GM23338 (cell line): ENCODE measurements around the gene PROZ. TPM values are rescaled to one million over a fixed set of nuclear protein-coding genes. Genes with fewer than 3 reads are reported as not detected.

ENCODE experiments used
- ATAC-seq: fragments of 200-7000 bp; cut with Tn5 transposase; 3 replicates; pipeline ENCODE4 v1.9.1; 2020
- DNase-seq: peaks from one replicate; pipeline ENCODE4 v3.0.0-alpha.2; 2015; ENCODE audit warnings: low spot score
- H2AFZ ChIP-seq: fragments of 200-600 bp; sonication (generic); 2 replicates; pipeline ENCODE4 v1.8.0; 2016; ENCODE audit warnings: antibody characterized with exemption, mild to moderate bottlenecking, moderate library complexity
- H3F3A ChIP-seq: fragments of 200-600 bp; sonication (generic); replicated peaks from 2 replicates; pipeline ENCODE4 v1.8.0; 2017; ENCODE audit warnings: antibody characterized with exemption, mixed run types, low read depth
- H3K27ac ChIP-seq: fragments of 200-600 bp; sonication (generic); 2 replicates; pipeline ENCODE4 v1.6.1; 2016; ENCODE audit warnings: low read depth
- H3K27me3 ChIP-seq: fragments of 200-600 bp; sonication (generic); 2 replicates; pipeline ENCODE4 v1.8.0; 2016; ENCODE audit warnings: mild to moderate bottlenecking, mixed run types, moderate library complexity; ENCODE audit not compliant: insufficient read depth
- H3K36me3 ChIP-seq: fragments of 200-600 bp; sonication (generic); 2 replicates; pipeline ENCODE4 v1.8.0; 2016; ENCODE audit warnings: mild to moderate bottlenecking; ENCODE audit not compliant: insufficient read depth
- H3K4me1 ChIP-seq: fragments of 200-600 bp; sonication (generic); 2 replicates; pipeline ENCODE4 v1.8.0; 2016; ENCODE audit warnings: mild to moderate bottlenecking, moderate library complexity; ENCODE audit not compliant: insufficient read depth
- H3K4me2 ChIP-seq: fragments of 200-600 bp; sonication (generic); 2 replicates; pipeline ENCODE4 v1.7.1; 2017; ENCODE audit warnings: mixed run types
- H3K4me3 ChIP-seq: fragments of 200-600 bp; sonication (generic); 2 replicates; pipeline ENCODE4 v1.6.1; 2016; ENCODE audit warnings: mixed run types
- H3K79me2 ChIP-seq: fragments of 200-600 bp; sonication (generic); replicated peaks from 2 replicates; pipeline ENCODE4 v1.8.0; 2017; ENCODE audit warnings: mild to moderate bottlenecking; ENCODE audit not compliant: insufficient read depth
- H3K9me2 ChIP-seq: fragments of 200-600 bp; sonication (generic); 2 replicates; pipeline ENCODE4 v1.8.0; 2017; ENCODE audit not compliant: insufficient read depth
- H4K20me1 ChIP-seq: fragments of 200-600 bp; sonication (generic); replicated peaks from 2 replicates; pipeline ENCODE4 v1.8.0; 2017; ENCODE audit warnings: mild to moderate bottlenecking; ENCODE audit not compliant: insufficient read depth
- H3K27ac Mint-ChIP-seq: 2 replicates; pipeline ENCODE4 v1.8.0; 2020; ENCODE audit warnings: inconsistent platforms, mild to moderate bottlenecking, moderate library complexity, mixed read lengths
- H3K27me3 Mint-ChIP-seq: 3 replicates; pipeline ENCODE4 v1.8.0; 2022; ENCODE audit warnings: low read depth, mild to moderate bottlenecking, moderate library complexity, mixed read lengths, inconsistent platforms; ENCODE audit not compliant: insufficient read depth, poor library complexity
- H3K36me3 Mint-ChIP-seq: 3 replicates; pipeline ENCODE4 v1.8.0; 2021; ENCODE audit warnings: low read depth, mild to moderate bottlenecking, inconsistent platforms, moderate library complexity, mixed read lengths
- H3K4me1 Mint-ChIP-seq: 3 replicates; pipeline ENCODE4 v1.8.0; 2020; ENCODE audit warnings: mild to moderate bottlenecking, inconsistent platforms, mixed read lengths
- H3K4me3 Mint-ChIP-seq: 3 replicates; pipeline ENCODE4 v1.8.0; 2021; ENCODE audit warnings: moderate library complexity, mild to moderate bottlenecking, inconsistent platforms, mixed read lengths
- H3K9me3 Mint-ChIP-seq: 3 replicates; pipeline ENCODE4 v1.8.0; 2020; ENCODE audit warnings: moderate library complexity, mild to moderate bottlenecking, inconsistent platforms, mixed read lengths
- CREB1 ChIP-seq: fragments of 250-450 bp; sonication (Bioruptor Pico); IDR thresholded peaks from 2 replicates; pipeline ENCODE4 v1.5.0; 2020; ENCODE audit warnings: low read depth, mild to moderate bottlenecking, moderate library complexity
- EZH2 ChIP-seq: fragments of 200-600 bp; sonication (generic); IDR thresholded peaks from one replicate; pipeline ENCODE4 v1.8.0; 2017; ENCODE audit warnings: antibody characterized with exemption, mild to moderate bottlenecking, low read depth; ENCODE audit not compliant: unreplicated experiment
- JUNB ChIP-seq: IDR thresholded peaks from one replicate; pipeline ENCODE4 v1.6.1; 2016; ENCODE audit warnings: antibody characterized with exemption; ENCODE audit not compliant: unreplicated experiment
- NANOG ChIP-seq: IDR thresholded peaks from 2 replicates; pipeline ENCODE4 v1.6.1; 2016; ENCODE audit warnings: antibody characterized with exemption, borderline replicate concordance
- POLR2AphosphoS5 ChIP-seq: IDR thresholded peaks from 2 replicates; pipeline ENCODE4 v1.6.1; 2016; ENCODE audit warnings: antibody characterized with exemption, low read depth
- REST ChIP-seq: IDR thresholded peaks from one replicate; pipeline ENCODE4 v1.6.1; 2018; ENCODE audit warnings: antibody characterized with exemption; ENCODE audit not compliant: unreplicated experiment
- STAT1 ChIP-seq: IDR thresholded peaks from one replicate; pipeline ENCODE4 v1.6.1; 2016; ENCODE audit warnings: antibody characterized with exemption; ENCODE audit not compliant: unreplicated experiment
- ZNF114 ChIP-seq: fragments of 250-450 bp; sonication (Bioruptor Pico); IDR thresholded peaks from 2 replicates; pipeline ENCODE4 v1.5.0; 2020; ENCODE audit warnings: mild to moderate bottlenecking, moderate library complexity
- ZNF331 ChIP-seq: fragments of 250-450 bp; sonication (Bioruptor Pico); IDR thresholded peaks from 2 replicates; pipeline ENCODE4 v1.5.0; 2020; ENCODE audit warnings: low read depth, mild to moderate bottlenecking, moderate library complexity
- ZNF462 ChIP-seq: fragments of 250-450 bp; sonication (Bioruptor Pico); IDR thresholded peaks from 2 replicates; pipeline ENCODE4 v1.5.0; 2020; ENCODE audit warnings: mild to moderate bottlenecking, moderate library complexity
- polyA plus RNA-seq: library from polyadenylated mRNA; unstranded; fragments of >200 nt; fragmentation: Nextera tagmentation; extraction: Ambion mirVana; gene quantifications from 2 replicates; pipeline ENCODE4 v1.2.1, GENCODE V29; 2016
- total RNA-seq: library from RNA; depleted of rRNA; stranded (reverse); fragments of >200 nt; shearing (Covaris generic); gene quantifications from 2 replicates; pipeline ENCODE4 v1.2.3, GENCODE V29; 2014
- TF ChIP-seq, protein P1 (sequence below): IDR thresholded peaks from 2 replicates; pipeline ENCODE4 v1.6.1; 2016; ENCODE audit warnings: antibody characterized with exemption

PROZ gene
- total and polyA plus RNA-seq, 2 experiments from 2014 or later: 0.53 TPM; not detected in 1

- no peak for TF ChIP-seq ZNF331 (CRISPR knock-in tag)
Observed at GRCh38 chr13:113117911-113118260, 40.6 kb upstream of the PROZ start (continued).

DNA sequence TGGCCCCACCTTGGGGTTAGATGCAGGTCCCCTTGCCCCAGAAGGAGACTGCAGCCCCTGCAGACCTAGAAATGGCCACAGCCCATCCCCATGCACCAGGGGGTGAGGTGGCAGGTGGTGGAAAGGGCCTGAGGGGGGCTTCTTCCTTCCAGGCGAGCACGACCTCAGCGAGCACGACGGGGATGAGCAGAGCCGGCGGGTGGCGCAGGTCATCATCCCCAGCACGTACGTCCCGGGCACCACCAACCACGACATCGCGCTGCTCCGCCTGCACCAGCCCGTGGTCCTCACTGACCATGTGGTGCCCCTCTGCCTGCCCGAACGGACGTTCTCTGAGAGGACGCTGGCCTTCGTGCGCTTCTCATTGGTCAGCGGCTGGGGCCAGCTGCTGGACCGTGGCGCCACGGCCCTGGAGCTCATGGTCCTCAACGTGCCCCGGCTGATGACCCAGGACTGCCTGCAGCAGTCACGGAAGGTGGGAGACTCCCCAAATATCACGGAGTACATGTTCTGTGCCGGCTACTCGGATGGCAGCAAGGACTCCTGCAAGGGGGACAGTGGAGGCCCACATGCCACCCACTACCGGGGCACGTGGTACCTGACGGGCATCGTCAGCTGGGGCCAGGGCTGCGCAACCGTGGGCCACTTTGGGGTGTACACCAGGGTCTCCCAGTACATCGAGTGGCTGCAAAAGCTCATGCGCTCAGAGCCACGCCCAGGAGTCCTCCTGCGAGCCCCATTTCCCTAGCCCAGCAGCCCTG lies 40.0 kb upstream of the PROZ start:
- Mint-ChIP-seq H3K36me3 (no peaks in the 10 kb centered on the region; the same call in 2 of the 3 replicates), H3K27ac (no peak overlapping the region), H3K4me3 (no peak overlapping the region), H3K4me1 (peaks cover 11% of the 10 kb centered on the region), H3K27me3 (peaks cover 15% of the 10 kb centered on the region), H3K9me3 (peaks cover 3% of the 10 kb centered on the region; the same call in 1 of the 3 replicates)
- Histone ChIP-seq H3F3A (no peaks in the 10 kb centered on the region), H3K27ac (no peak overlapping the region), H3K4me1 (no peaks in the 10 kb centered on the region), H2AFZ (no peak overlapping the region), H3K79me2 (no peaks in the 10 kb centered on the region), H3K4me2 (no peak overlapping the region), H3K9me2 (no peaks in the 10 kb centered on the region), H3K36me3 (no peaks in the 10 kb centered on the region), H3K27me3 (no peaks in the 10 kb centered on the region), H3K4me3 (no peak overlapping the region), H4K20me1 (no peaks in the 10 kb centered on the region)
- TF ChIP-seq STAT1 (no peak), NANOG (no peak), ZNF462 (no peak), CREB1 (no peak), POLR2AphosphoS5 (no peak), EZH2 (no peak), ZNF331 (CRISPR knock-in tag) (no peak), REST (no peak), ZNF114 (CRISPR knock-in tag) (no peak), JUNB (no peak)
- TF ChIP-seq, protein P1, sequence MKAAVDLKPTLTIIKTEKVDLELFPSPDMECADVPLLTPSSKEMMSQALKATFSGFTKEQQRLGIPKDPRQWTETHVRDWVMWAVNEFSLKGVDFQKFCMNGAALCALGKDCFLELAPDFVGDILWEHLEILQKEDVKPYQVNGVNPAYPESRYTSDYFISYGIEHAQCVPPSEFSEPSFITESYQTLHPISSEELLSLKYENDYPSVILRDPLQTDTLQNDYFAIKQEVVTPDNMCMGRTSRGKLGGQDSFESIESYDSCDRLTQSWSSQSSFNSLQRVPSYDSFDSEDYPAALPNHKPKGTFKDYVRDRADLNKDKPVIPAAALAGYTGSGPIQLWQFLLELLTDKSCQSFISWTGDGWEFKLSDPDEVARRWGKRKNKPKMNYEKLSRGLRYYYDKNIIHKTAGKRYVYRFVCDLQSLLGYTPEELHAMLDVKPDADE: no peak
- ATAC-seq (no peak), DNase-seq (no peak)
